HCT116 (cell line): Measurements from ENCODE around the gene NME2. TPM values are rescaled to one million over a fixed set of nuclear protein-coding genes. Genes with fewer than 3 reads are reported as not detected.

Source experiments
- ATAC-seq: fragments of 200-7000 bp; cut with Tn5 transposase; 2 replicates; pipeline ENCODE4 v1.9.1; 2020; ENCODE audit warnings: mild to moderate bottlenecking, moderate library complexity
- BruUV-seq: library from RNA; stranded (reverse); fragments of 400-500 nt; replicated peaks from 2 replicates; lab custom pipeline; 2021; lab: Mats Ljungman, UMichigan
- CTCF ChIA-PET: fragments of 300-600 bp; sonication (Branson Sonifier 250); formaldehyde crosslinking; loops from one replicate; lab custom pipeline; 2021; ENCODE audit warnings: antibody characterized with exemption; lab: Charles Lee
- POLR2A ChIA-PET: fragments of 300-600, 350-600 bp; sonication (Branson Sonifier 250); formaldehyde crosslinking; loops from one replicate; lab custom pipeline; 2021; ENCODE audit warnings: antibody characterized with exemption; lab: Charles Lee
- RAD21 ChIA-PET, 2 experiments: fragments of 300-600 bp; sonication (Branson Sonifier 250); formaldehyde crosslinking; loops; one replicate each; lab custom pipeline; 2023; ENCODE audit warnings: low total read pairs in 2 of 2; ENCODE audit not compliant: uncharacterized antibody in 2 of 2, unreplicated experiment in 2 of 2, low non-redundant PET in 1 of 2; lab: Charles Lee
- DNase-seq: peaks from one replicate; pipeline ENCODE4 v3.0.0-alpha.2; 2010; ENCODE audit warnings: low read depth, low spot score
- H2AFZ ChIP-seq: fragments of 200-600 bp; shearing (Covaris generic), sonication (generic); 2 replicates; pipeline ENCODE4 v1.6.1; 2017; ENCODE audit warnings: low read depth, mixed run types, mixed read lengths, antibody characterized with exemption, low read length; ENCODE audit not compliant: poor library complexity, severe bottlenecking
- H3K27ac ChIP-seq: 2 replicates; pipeline ENCODE4 v1.5.1; 2012; ENCODE audit warnings: low read depth, low read length
- H3K27me3 ChIP-seq: fragments of 200-600 bp; sonication (generic); 2 replicates; pipeline ENCODE4 v1.6.1; 2016; ENCODE audit warnings: mixed run types, low read length, mixed read lengths; ENCODE audit not compliant: insufficient read depth
- H3K36me3 ChIP-seq, 2 experiments: fragments of 200-500 bp in 1 of 2; fragments of 200-600 bp in 1 of 2; sonication (Bioruptor generic) in 1 of 2; sonication (generic) in 1 of 2; 2 replicates each; pipeline versions ENCODE4 v1.5.1 to v1.6.1; 2014 to 2016; ENCODE audit warnings: low read length in 2 of 2, inconsistent platforms in 1 of 2, mixed read lengths in 1 of 2, mixed run types in 1 of 2; ENCODE audit not compliant: insufficient read depth in 2 of 2, control insufficient read depth in 1 of 2
- H3K4me1 ChIP-seq, 2 experiments: fragments of 200-600 bp in 1 of 2; sonication (generic) in 1 of 2; 2 replicates each; pipeline versions ENCODE4 v1.5.1 to v1.6.1; 2012 to 2017; ENCODE audit warnings: low read length in 2 of 2, inconsistent platforms in 1 of 2, mild to moderate bottlenecking in 1 of 2, mixed read lengths in 1 of 2, mixed run types in 1 of 2, moderate library complexity in 1 of 2; ENCODE audit not compliant: insufficient read depth in 2 of 2, control insufficient read depth in 1 of 2
- H3K4me2 ChIP-seq: fragments of 200-600 bp; sonication (generic); 2 replicates; pipeline ENCODE4 v1.6.1; 2017; ENCODE audit warnings: mixed run types, low read length, mixed read lengths
- H3K4me3 ChIP-seq, 2 experiments: fragments of 200-600 bp in 1 of 2; sonication (generic) in 1 of 2; replicated peaks in 1 of 2; 2 replicates each; pipeline ENCODE4 v1.5.1; 2011 to 2016; ENCODE audit warnings: low read length in 2 of 2, control low read depth in 1 of 2, low read depth in 1 of 2, mild to moderate bottlenecking in 1 of 2, mixed read lengths in 1 of 2, mixed run types in 1 of 2
- H3K79me2 ChIP-seq: fragments of 200-600 bp; sonication (generic); 2 replicates; pipeline ENCODE4 v1.6.1; 2017; ENCODE audit warnings: mild to moderate bottlenecking, mixed run types, low read length, moderate library complexity, mixed read lengths; ENCODE audit not compliant: insufficient read depth
- H3K9ac ChIP-seq: fragments of 200-600 bp; sonication (generic); 2 replicates; pipeline ENCODE4 v1.6.1; 2016; ENCODE audit warnings: low read length, mixed read lengths
- H3K9me2 ChIP-seq: fragments of 200-600 bp; sonication (generic), shearing (Covaris generic); 2 replicates; pipeline ENCODE4 v1.6.1; 2017; ENCODE audit warnings: mixed run types, mild to moderate bottlenecking, moderate library complexity; ENCODE audit not compliant: insufficient read depth
- H3K9me3 ChIP-seq, 2 experiments: fragments of 200-500 bp in 1 of 2; fragments of 200-600 bp in 1 of 2; sonication (Bioruptor generic) in 1 of 2; sonication (generic) in 1 of 2; 2 replicates each; pipeline ENCODE4 v1.6.1; 2014 to 2017; ENCODE audit warnings: low read length in 2 of 2, mixed read lengths in 2 of 2, inconsistent platforms in 1 of 2, low read depth in 1 of 2, mild to moderate bottlenecking in 1 of 2, mixed run types in 1 of 2, moderate library complexity in 1 of 2; ENCODE audit not compliant: control insufficient read depth in 1 of 2, insufficient read depth in 1 of 2
- H4K20me1 ChIP-seq: fragments of 200-600 bp; sonication (generic), shearing (Covaris generic); 2 replicates; pipeline ENCODE4 v1.6.1; 2017; ENCODE audit warnings: mixed run types, mild to moderate bottlenecking, moderate library complexity; ENCODE audit not compliant: insufficient read depth
- CTCF ChIP-seq, 3 experiments: fragments of 200-600 bp in 1 of 3; sonication (generic) in 1 of 3; IDR thresholded peaks in 2 of 3; conservative IDR thresholded peaks in 1 of 3; 2 replicates each; pipeline ENCODE4 v1.5.1; 2012 to 2017; ENCODE audit warnings: low read depth in 2 of 3, low read length in 2 of 3, antibody characterized with exemption in 1 of 3, borderline replicate concordance in 1 of 3, control low read depth in 1 of 3, mild to moderate bottlenecking in 1 of 3, mixed read lengths in 1 of 3, mixed run types in 1 of 3, moderate library complexity in 1 of 3; ENCODE audit not compliant: insufficient read depth in 1 of 3
- ELF1 ChIP-seq: IDR thresholded peaks from 2 replicates; pipeline ENCODE4 v1.6.1; 2012; ENCODE audit warnings: low read depth, borderline replicate concordance
- EZH2 ChIP-seq: fragments of 200-600 bp; sonication (generic); IDR thresholded peaks from 2 replicates; pipeline ENCODE4 v1.6.1; 2017; ENCODE audit warnings: antibody characterized with exemption, mixed run types
- POLR2A ChIP-seq: IDR thresholded peaks from 2 replicates; pipeline ENCODE4 v1.7.0; 2011; ENCODE audit warnings: borderline replicate concordance; ENCODE audit not compliant: insufficient read depth, insufficient read length; ENCODE audit errors: extremely low read depth
- SP1 ChIP-seq: IDR thresholded peaks from 2 replicates; pipeline ENCODE4 v1.6.1; 2012; ENCODE audit warnings: low read depth
- SRF ChIP-seq: IDR thresholded peaks from 2 replicates; pipeline ENCODE4 v1.6.1; 2012; ENCODE audit warnings: low read depth
- TCF7L2 ChIP-seq: IDR thresholded peaks from 2 replicates; pipeline ENCODE4 v1.7.0; 2011; ENCODE audit warnings: borderline replicate concordance, inconsistent platforms; ENCODE audit not compliant: insufficient read depth, insufficient read length; ENCODE audit errors: extremely low read depth
- ZBTB33 ChIP-seq: IDR thresholded peaks from 2 replicates; pipeline ENCODE4 v1.6.1; 2011; ENCODE audit warnings: mild to moderate bottlenecking, low read length, moderate library complexity; ENCODE audit not compliant: insufficient replicate concordance; ENCODE audit errors: extremely low read depth
- ZFX ChIP-seq: fragments of 450-650 bp; IDR thresholded peaks from 2 replicates; pipeline ENCODE4 v1.6.1; 2017
- intact Hi-C: fragments of 100-400 bp; cut with micrococcal nuclease; formaldehyde crosslinking; loops from 2 replicates; pipeline ENCODE4 v1.10.0; 2022
- total RNA-seq: library from RNA; stranded (reverse); gene quantifications from one replicate; pipeline ENCODE4 v1.2.1, GENCODE V29; 2021; ENCODE audit not compliant: unreplicated experiment

NME2 gene
- total RNA-seq, 1 experiment from 2014 or later = 1,287 TPM

- Histone ChIP-seq H3K4me1 (peaks cover 13 to 24% of the 10 kb centered on the region in 2 experiments; a peak in 3 of 4 replicates), H3K9me3 (no peaks in the 10 kb centered on the region), H3K9ac (peak overlapping the region; percentile 99), H3K27me3 (no peaks in the 10 kb centered on the region), H3K79me2 (peaks cover 74% of the 10 kb centered on the region), H3K4me3 (peak overlapping the region; percentile 90 to 91), H3K36me3 (peaks cover 50 to 60% of the 10 kb centered on the region in 2 experiments), H3K27ac (peak overlapping the region; percentile 96), H4K20me1 (peaks cover 14% of the 10 kb centered on the region; the same call in 1 of the 2 replicates), H2AFZ (no peak overlapping the region), H3K4me2 (peak overlapping the region; percentile 94), H3K9me2 (no peaks in the 10 kb centered on the region)
- BruUV-seq = no TSS peak
- ChIA-PET CTCF (interaction anchor here (1.7 kb wide), 1 partner anchor 12 kb away, joined by 14 read pairs; the partner anchor contains the start of gene NME1), POLR2A (interaction anchor here (0.5 to 2.3 kb wide), 4 partner anchors 12 to 299 kb away, joined by 3 to 9 read pairs (median 5); partner anchors contain the start of genes NME1, SPAG9 and TOB1), RAD21 (no interaction called here)
- ATAC-seq = peak; percentile 0; the same call in 1 of the 2 replicates
- intact Hi-C loops = loop anchor here (5.0 kb wide), 1 partner anchor 163 kb away; no protein-coding TSS in a partner anchor
- no peak for DNase-seq
- TF ChIP-seq ZFX (no peak), TCF7L2 (no peak), SP1 (no peak), EZH2 (no peak), SRF (no peak), POLR2A (no peak), ELF1 (no peak), ZBTB33 (no peak), CTCF (IDR thresholded peaks at IDR 0.05 in 2 of 3, conservative IDR thresholded peaks at IDR 0.05 in 1 of 3; ENCODE audit: borderline replicate concordance in 1 of 3, insufficient read depth in 1 of 3, low read depth in 2 of 3, low read length in 2 of 3) (no peak)
These were observed 1.1 kb upstream of the NME2 start for GRCh38 chr17:51164911-51165679.
